GM20000 (cell line): ENCODE measurements around the gene KCNC2.

Experiments
- DNase-seq: peaks from one replicate; pipeline ENCODE4 v3.0.0; 2012; ENCODE audit warnings: low spot score
- CTCF ChIP-seq: IDR thresholded peaks from 2 replicates; pipeline ENCODE4 v1.5.1; 2012; ENCODE audit warnings: mild to moderate bottlenecking, control low read depth; ENCODE audit errors: extremely low read depth, missing control alignments

The KCNC2 gene

GRCh38 chr12:75065482-75065881 lies 144.2 kb downstream of the KCNC2 start:
- no peak for DNase-seq

GRCh38 chr12:75062691-75063090 lies 146.9 kb downstream of the KCNC2 start:
- TF ChIP-seq CTCF: no peak
- no peak for DNase-seq

More at GRCh38 chr12:75065482-75065881, 144.2 kb downstream of the KCNC2 start:
- TF ChIP-seq CTCF: no peak

GRCh38 chr12:75058228-75058627 lies 151.4 kb downstream of the KCNC2 start:
- DNase-seq: no peak
- TF ChIP-seq CTCF: no peak

- TF ChIP-seq CTCF: no peak
- DNase-seq: no peak
These were observed 160.9 kb downstream of the KCNC2 start for GRCh38 chr12:75048767-75049166.

- TF ChIP-seq CTCF: no peak
- no peak for DNase-seq
These were observed 161.6 kb downstream of the KCNC2 start for GRCh38 chr12:75047885-75048525.

GRCh38 chr12:75042125-75042524 lies 167.5 kb downstream of the KCNC2 start:
- no peak for TF ChIP-seq CTCF
- DNase-seq: no peak

GRCh38 chr12:75041472-75041871 lies 168.2 kb downstream of the KCNC2 start:
- DNase-seq: no peak
- TF ChIP-seq CTCF: no peak
